K562 (cell line): ENCODE data around the gene WDFY2. TPM values are rescaled to one million over a fixed set of nuclear protein-coding genes. Genes with fewer than 3 reads are reported as not detected.

Source experiments
- ATAC-seq: fragments of 200-7000 bp; cut with Tn5 transposase; 3 replicates; pipeline ENCODE4 v1.9.1; 2020; ENCODE audit warnings: moderate library complexity
- BruUV-seq: library from RNA; stranded (reverse); fragments of 400-500 nt; replicated peaks from 2 replicates; lab custom pipeline; 2021; lab: Mats Ljungman, UMichigan
- CTCF ChIA-PET: fragments of 300-600 bp; formaldehyde crosslinking; extraction: SDS; loops from one replicate; lab custom pipeline; 2021; ENCODE audit warnings: low intra/inter-chr PET ratio; lab: Yijun Ruan, JAX
- POLR2A ChIA-PET: fragments of 300-600, 350-650 bp; sonication (Branson Sonifier 250); formaldehyde crosslinking; extraction: SDS; loops from one replicate; lab custom pipeline; 2021; ENCODE audit warnings: antibody characterized with exemption, inconsistent platforms; lab: Yijun Ruan, JAX
- DNase-seq, 4 experiments: peaks; one replicate each; pipeline versions ENCODE4 v3.0.0 to v3.0.0-alpha.2; 2011 to 2018; ENCODE audit warnings: low spot score in 3 of 4, mixed read lengths in 3 of 4; ENCODE audit errors: extremely low read depth in 1 of 4
- FAIRE-seq: peaks from 2 replicates; lab custom pipeline; 2011; peaks lifted over from hg19 to GRCh38; lab: Jason Lieb, UNC
- H2AFZ ChIP-seq: 2 replicates; pipeline ENCODE4 v1.6.0; 2011; ENCODE audit warnings: low read depth, low read length, control low read depth, inconsistent platforms
- H3K27ac ChIP-seq: fragments of 200-600 bp; 3 replicates; pipeline ENCODE4 v1.8.0; 2011; ENCODE audit warnings: low read depth, mild to moderate bottlenecking, control low read depth, inconsistent platforms, low read length, moderate library complexity, mixed read lengths; ENCODE audit errors: extremely low read depth
- H3K27me3 ChIP-seq, 2 experiments: fragments of 300-600 bp in 1 of 2; 2 replicates in 1 of 2; 3 replicates in 1 of 2; pipeline versions ENCODE4 v1.6.0 to v1.8.0; 2011; ENCODE audit warnings: inconsistent platforms in 2 of 2, low read length in 2 of 2, mild to moderate bottlenecking in 1 of 2, mixed read lengths in 1 of 2, moderate library complexity in 1 of 2; ENCODE audit not compliant: control insufficient read depth in 2 of 2, insufficient read depth in 2 of 2
- H3K36me3 ChIP-seq: fragments of 300-600 bp; 3 replicates; pipeline ENCODE4 v1.8.0; 2011; ENCODE audit warnings: mild to moderate bottlenecking, low read length, inconsistent platforms; ENCODE audit not compliant: control insufficient read depth, insufficient read depth
- H3K4me1 ChIP-seq, 2 experiments: fragments of 200-600 bp in 1 of 2; replicated peaks in 1 of 2; 2 replicates in 1 of 2; 3 replicates in 1 of 2; pipeline versions ENCODE4 v1.5.1 to v1.8.0; 2011; ENCODE audit warnings: inconsistent platforms in 2 of 2, low read length in 2 of 2, mild to moderate bottlenecking in 1 of 2, mixed read lengths in 1 of 2, moderate library complexity in 1 of 2; ENCODE audit not compliant: control insufficient read depth in 2 of 2, insufficient read depth in 2 of 2
- H3K4me2 ChIP-seq: 2 replicates; pipeline ENCODE4 v1.6.1; 2011; ENCODE audit warnings: low read length, control low read depth, inconsistent platforms, mixed read lengths; ENCODE audit not compliant: insufficient read depth
- H3K4me3 ChIP-seq: fragments of 200-600 bp; sonication (generic), shearing (Covaris generic); 2 replicates; pipeline ENCODE4 v1.5.1; 2016; ENCODE audit warnings: control low read depth, inconsistent platforms
- H3K79me2 ChIP-seq: fragments of 200-600 bp; 3 replicates; pipeline ENCODE4 v1.8.0; 2011; ENCODE audit warnings: low read length, inconsistent platforms; ENCODE audit not compliant: control insufficient read depth, insufficient read depth
- H3K9ac ChIP-seq, 2 experiments: 2 replicates each; pipeline versions ENCODE4 v1.6.0 to v1.6.1; 2011; ENCODE audit warnings: low read depth in 2 of 2, low read length in 2 of 2, control low read depth in 1 of 2, inconsistent platforms in 1 of 2, mild to moderate bottlenecking in 1 of 2, mixed read lengths in 1 of 2; ENCODE audit not compliant: insufficient read depth in 1 of 2
- H3K9me1 ChIP-seq: one replicate; pipeline ENCODE4 v1.6.0; 2011; ENCODE audit warnings: inconsistent platforms, mild to moderate bottlenecking, low read length, moderate library complexity; ENCODE audit not compliant: control insufficient read depth, insufficient read depth
- H3K9me3 ChIP-seq: replicated peaks from 2 replicates; pipeline ENCODE4 v1.5.1; 2011; ENCODE audit warnings: low read depth, low read length, inconsistent platforms; ENCODE audit not compliant: control insufficient read depth, insufficient read depth
- H4K20me1 ChIP-seq: replicated peaks from 2 replicates; pipeline ENCODE4 v1.6.1; 2011; ENCODE audit warnings: low read length, inconsistent platforms, mixed read lengths; ENCODE audit not compliant: control insufficient read depth, insufficient read depth
- CEBPB ChIP-seq: fragments of 450-650 bp; IDR thresholded peaks from 2 replicates; pipeline ENCODE4 v1.6.1; 2016; ENCODE audit warnings: missing genetic modification characterization, missing compliant biosample characterization
- E4F1 ChIP-seq: fragments of 250-450 bp; sonication (Bioruptor Pico); IDR thresholded peaks from 2 replicates; pipeline ENCODE4 v1.5.0; 2021; ENCODE audit warnings: mild to moderate bottlenecking, borderline replicate concordance
- MED1 ChIP-seq: sonication (generic); formaldehyde crosslinking; IDR thresholded peaks from 2 replicates; pipeline ENCODE4 v1.8.1; 2023; ENCODE audit warnings: missing genetic modification reagents, borderline replicate concordance
- NR3C1 ChIP-seq: sonication (generic); formaldehyde crosslinking; IDR thresholded peaks from 2 replicates; pipeline ENCODE4 v1.8.1; 2022; ENCODE audit warnings: missing genetic modification reagents
- PRPF4 ChIP-seq: fragments of 200-400 bp; formaldehyde crosslinking; IDR thresholded peaks from one replicate; pipeline ENCODE4 v1.6.1; 2017; ENCODE audit warnings: low read length, low read depth, mild to moderate bottlenecking; ENCODE audit not compliant: insufficient read depth, poor library complexity, severe bottlenecking
- SAP30 ChIP-seq: fragments of 200-600 bp; sonication (generic); IDR thresholded peaks from 2 replicates; pipeline ENCODE4 v1.6.1; 2012; ENCODE audit warnings: borderline replicate concordance, low read depth, mild to moderate bottlenecking, moderate library complexity, low read length, control low read depth, inconsistent platforms; ENCODE audit not compliant: insufficient read depth, poor library complexity, severe bottlenecking
- ZFPM2 ChIP-seq: fragments of 250-450 bp; sonication (Bioruptor Pico); IDR thresholded peaks from 2 replicates; pipeline ENCODE4 v1.5.1; 2022; ENCODE audit warnings: mild to moderate bottlenecking
- ZNF121 ChIP-seq: sonication (generic); formaldehyde crosslinking; conservative IDR thresholded peaks from 2 replicates; pipeline ENCODE4 v1.8.0; 2022; ENCODE audit warnings: missing genetic modification reagents
- ZNF134 ChIP-seq: fragments of 250-450 bp; sonication (Bioruptor Pico); conservative IDR thresholded peaks from 2 replicates; pipeline ENCODE4 v1.4.0; 2020
- ZNF232 ChIP-seq: sonication (generic); formaldehyde crosslinking; IDR thresholded peaks from 2 replicates; pipeline ENCODE4 v1.8.0; 2022; ENCODE audit warnings: mild to moderate bottlenecking, missing genetic modification reagents
- ZNF436 ChIP-seq: fragments of 250-450, 450-650 bp; sonication (Bioruptor Pico); formaldehyde crosslinking; IDR thresholded peaks from 2 replicates; pipeline ENCODE4 v1.7.0; 2020; ENCODE audit warnings: mild to moderate bottlenecking
- WGBS: fragments of 100-300 bp; shearing (Covaris generic); methylation state at CpG from one replicate; pipeline ENCODE4 v1.1.6; 2016; ENCODE audit warnings: low coverage, mixed read lengths; ENCODE audit not compliant: insufficient coverage; ENCODE audit errors: missing lambda C conversion rate; 5-methylcytosine and 5-hydroxymethylcytosine counted together
- in situ Hi-C: fragments of 300-500 bp; cut with MboI; formaldehyde crosslinking; loops from 4 replicates; pipeline ENCODE4 v1.15.0; 2018; ENCODE audit warnings: inconsistent platforms, mixed read lengths
- intact Hi-C: fragments of 100-400 bp; cut with micrococcal nuclease; formaldehyde crosslinking; loops from 2 replicates; pipeline ENCODE4 v1.14.2; 2022
- polyA plus RNA-seq, 8 experiments: library from polyadenylated mRNA; depleted of rRNA in 4 of 8; stranded (reverse) in 5 of 8; unstranded in 3 of 8; fragments of >200 nt; fragmentation: Nextera tagmentation in 2 of 8; fragmentation: Illumina TruSeq in 1 of 8; extraction: Ambion mirVana in 2 of 8; extraction: Trizol in 1 of 8; gene quantifications; 2 replicates each; pipeline versions ENCODE4 v1.2.1 to v1.2.3, GENCODE V29; 2011 to 2014; ENCODE audit warnings: inconsistent platforms in 1 of 8, missing spikeins in 1 of 8
- total RNA-seq, 7 experiments: library from RNA; depleted of rRNA in 6 of 7; stranded (reverse); fragments of >200 nt in 6 of 7; fragmentation: Illumina TruSeq in 2 of 7; extraction: Trizol in 2 of 7; gene quantifications; 2 replicates each; pipeline versions ENCODE4 v1.2.1 to v1.2.3, GENCODE V29; 2011 to 2021; ENCODE audit warnings: low replicate concordance in 1 of 7
- TF ChIP-seq, protein P1 (sequence below): fragments of 250-450 bp; sonication (Bioruptor Pico); IDR thresholded peaks from 2 replicates; pipeline ENCODE4 v1.5.0; 2020; ENCODE audit warnings: mild to moderate bottlenecking, borderline replicate concordance
- TF ChIP-seq, protein P2 (sequence below): fragments of 450-650 bp; formaldehyde crosslinking; conservative IDR thresholded peaks from 2 replicates; pipeline ENCODE4 v1.4.0; 2022; ENCODE audit warnings: mild to moderate bottlenecking, missing genetic modification characterization

WDFY2 gene
- total and polyA plus RNA-seq, 9 of the 15 experiments (the other 6 are each of a cell fraction or from before 2014, with no cell fraction given), result 0.66 to 6.4 (median 4.4) TPM

DNA sequence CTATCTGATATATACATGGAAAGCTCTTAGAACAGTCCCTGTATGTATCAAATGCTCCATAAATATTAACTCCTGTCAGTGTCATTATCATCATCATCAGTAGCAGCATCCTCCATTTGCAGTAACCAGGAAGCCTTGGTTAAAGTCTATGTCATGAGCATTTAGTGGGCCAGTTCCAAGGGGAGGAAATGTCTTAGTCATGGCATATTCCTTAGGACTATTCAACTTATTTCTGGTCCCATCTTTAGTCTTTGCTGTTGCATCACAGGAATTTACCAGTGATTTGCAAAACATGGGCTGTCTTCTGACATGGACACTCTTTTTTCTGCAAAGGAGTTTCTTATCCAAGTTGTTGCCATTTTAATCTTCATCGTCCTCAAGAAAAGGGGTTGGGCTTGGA lies 98.4 kb downstream of the WDFY2 start:
- ATAC-seq, result no peak
- H3K27ac ChIP-seq, result no peak overlapping the region
- no peak overlapping the region for H3K4me3 ChIP-seq
- BruUV-seq, result no TSS peak
- H4K20me1 ChIP-seq, result 0 out of 2 replicates have a peak, but pooled peaks cover 3% of the 10 kb centered on the region
- ChIA-PET CTCF (no interaction called here), POLR2A (no interaction called here)
- no peaks in the 10 kb centered on the region; the same call in 2 of the 3 replicates for H3K36me3 ChIP-seq
- H3K27me3 ChIP-seq, result no peaks in the 10 kb centered on the region
- no peaks in the 10 kb centered on the region for H3K4me1 ChIP-seq
- no peak overlapping the region for H2AFZ ChIP-seq
- H3K4me2 ChIP-seq, result no peak overlapping the region
- H3K79me2 ChIP-seq, result no peaks in the 10 kb centered on the region
- FAIRE-seq, result no peak
- no peaks in the 10 kb centered on the region for H3K9me3 ChIP-seq
- DNase-seq, result no peak
- TF ChIP-seq E4F1, result no peak
- TF ChIP-seq ZNF232 (CRISPR knock-in tag), result no peak
- TF ChIP-seq ZFPM2 (CRISPR knock-in tag), result no peak
- TF ChIP-seq ZNF134 (CRISPR knock-in tag), result no peak
- no peak for TF ChIP-seq PRPF4
- TF ChIP-seq, protein P1, sequence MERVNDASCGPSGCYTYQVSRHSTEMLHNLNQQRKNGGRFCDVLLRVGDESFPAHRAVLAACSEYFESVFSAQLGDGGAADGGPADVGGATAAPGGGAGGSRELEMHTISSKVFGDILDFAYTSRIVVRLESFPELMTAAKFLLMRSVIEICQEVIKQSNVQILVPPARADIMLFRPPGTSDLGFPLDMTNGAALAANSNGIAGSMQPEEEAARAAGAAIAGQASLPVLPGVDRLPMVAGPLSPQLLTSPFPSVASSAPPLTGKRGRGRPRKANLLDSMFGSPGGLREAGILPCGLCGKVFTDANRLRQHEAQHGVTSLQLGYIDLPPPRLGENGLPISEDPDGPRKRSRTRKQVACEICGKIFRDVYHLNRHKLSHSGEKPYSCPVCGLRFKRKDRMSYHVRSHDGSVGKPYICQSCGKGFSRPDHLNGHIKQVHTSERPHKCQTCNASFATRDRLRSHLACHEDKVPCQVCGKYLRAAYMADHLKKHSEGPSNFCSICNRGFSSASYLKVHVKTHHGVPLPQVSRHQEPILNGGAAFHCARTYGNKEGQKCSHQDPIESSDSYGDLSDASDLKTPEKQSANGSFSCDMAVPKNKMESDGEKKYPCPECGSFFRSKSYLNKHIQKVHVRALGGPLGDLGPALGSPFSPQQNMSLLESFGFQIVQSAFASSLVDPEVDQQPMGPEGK (CRISPR knock-in tag), result no peak
- no peak for TF ChIP-seq MED1
- TF ChIP-seq ZNF121 (CRISPR knock-in tag), result no peak
- TF ChIP-seq SAP30, result no peak
- no peak for TF ChIP-seq CEBPB
- TF ChIP-seq ZNF436 (CRISPR knock-in tag), result no peak
- TF ChIP-seq, protein P2, sequence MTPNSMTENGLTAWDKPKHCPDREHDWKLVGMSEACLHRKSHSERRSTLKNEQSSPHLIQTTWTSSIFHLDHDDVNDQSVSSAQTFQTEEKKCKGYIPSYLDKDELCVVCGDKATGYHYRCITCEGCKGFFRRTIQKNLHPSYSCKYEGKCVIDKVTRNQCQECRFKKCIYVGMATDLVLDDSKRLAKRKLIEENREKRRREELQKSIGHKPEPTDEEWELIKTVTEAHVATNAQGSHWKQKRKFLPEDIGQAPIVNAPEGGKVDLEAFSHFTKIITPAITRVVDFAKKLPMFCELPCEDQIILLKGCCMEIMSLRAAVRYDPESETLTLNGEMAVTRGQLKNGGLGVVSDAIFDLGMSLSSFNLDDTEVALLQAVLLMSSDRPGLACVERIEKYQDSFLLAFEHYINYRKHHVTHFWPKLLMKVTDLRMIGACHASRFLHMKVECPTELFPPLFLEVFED (CRISPR knock-in tag), result no peak
- no peak for TF ChIP-seq NR3C1 (CRISPR knock-in tag)
- H3K9me1 ChIP-seq, result no peaks in the 10 kb centered on the region
- in situ Hi-C loops (no loop called here), intact Hi-C loops (no loop called here)
- 62% methylated on average over 1 of the region's 1 CpG for WGBS
- no peak overlapping the region for H3K9ac ChIP-seq
